Adrenal gland (tissue), 5 donors: ENCODE results near the gene RNF2.

Experiments
- CTCF ChIP-seq, 6 experiments: fragments of 450-650 bp in 4 of 6; fragments of 200-600 bp in 2 of 6; sonication (generic) in 1 of 6; IDR thresholded peaks; 1 replicate in 5 of 6; 2 replicates in 1 of 6; pipeline versions ENCODE4 v1.5.1 to v1.8.0; 2016 to 2021; ENCODE audit warnings: antibody characterized with exemption in 6 of 6, mild to moderate bottlenecking in 2 of 6, moderate library complexity in 1 of 6
- POLR2A ChIP-seq, 2 donors: fragments of 450-650 bp; IDR thresholded peaks; one replicate each; pipeline ENCODE4 v1.6.1; 2017; ENCODE audit warnings: antibody characterized with exemption in 2 of 2, mild to moderate bottlenecking in 2 of 2, moderate library complexity in 1 of 2
- donor health status: DM: no; HTN: no; CAD: no.

DNA sequence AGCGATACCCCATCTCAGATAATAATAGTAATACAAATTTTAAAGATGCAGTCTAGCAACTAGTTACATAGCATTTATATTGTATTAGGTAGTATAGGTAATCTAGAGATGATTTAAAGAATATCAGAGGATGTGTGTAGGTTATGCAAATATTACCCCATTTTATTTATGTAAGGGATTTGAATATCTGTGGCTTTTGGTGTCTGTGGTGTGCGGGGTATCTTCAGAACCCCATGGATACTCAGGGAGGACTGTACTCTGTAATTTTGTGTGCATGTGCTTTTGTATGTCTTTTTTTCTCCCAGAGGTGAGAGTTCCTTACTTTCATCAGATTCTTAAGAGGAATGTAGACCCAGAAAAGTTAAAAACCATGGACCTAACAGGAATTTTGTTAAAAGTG lies 12.8 kb downstream of the RNF2 start:
- TF ChIP-seq CTCF (IDR thresholded peaks at IDR 0.05) (no peak), POLR2A (IDR thresholded peaks at IDR 0.05) (no peak)
